ENCODE data around the gene QRICH2.
"Not testable (repeated sequence)": the region's sequence is repeated elsewhere in the genome, so short reads cannot be mapped to it uniquely, and the experiment has no call there.

The QRICH2 gene

DNA sequence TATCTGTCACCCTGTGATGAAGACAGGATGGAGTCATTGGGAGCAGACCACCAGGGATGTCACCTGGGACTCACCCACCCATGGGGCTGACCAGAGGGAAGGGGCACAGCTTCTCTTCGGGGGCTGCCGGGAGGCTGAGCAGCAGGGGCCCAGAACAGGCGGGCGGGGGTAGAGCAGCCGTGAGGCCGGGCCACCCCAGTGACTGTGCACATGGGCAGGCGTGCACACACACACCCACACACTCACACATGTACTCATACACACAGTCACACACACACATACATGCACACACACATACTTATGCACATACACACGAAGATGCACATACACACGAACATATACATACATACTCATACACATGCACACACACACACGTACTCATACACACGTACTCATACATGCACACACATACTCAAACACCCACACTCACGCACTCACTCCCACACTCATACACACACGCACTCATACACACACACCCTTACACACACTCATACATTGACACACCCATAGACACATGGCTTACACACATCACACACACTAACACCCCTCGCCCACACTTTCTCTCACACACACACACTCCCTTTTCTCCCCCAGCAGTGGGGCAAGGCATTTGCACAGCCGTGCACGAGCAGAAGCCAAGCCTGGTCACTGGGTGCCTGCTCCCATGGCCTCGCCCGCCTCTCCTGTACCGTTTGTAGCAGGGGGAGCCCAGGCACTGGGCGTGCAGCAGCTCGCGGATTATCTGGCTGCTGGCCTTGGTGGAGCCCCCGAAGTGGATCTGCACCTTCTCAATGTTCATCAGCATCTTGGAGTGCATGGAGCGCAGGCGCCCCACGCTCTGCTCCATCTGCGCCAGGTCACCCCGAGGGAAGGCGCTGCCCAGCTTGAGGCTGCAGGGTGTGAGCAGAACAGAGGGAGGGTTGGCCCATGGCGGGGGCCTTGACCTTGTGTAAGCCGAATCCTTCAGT, 30.5 kb downstream of the QRICH2 start:
- no peak for DNase-seq

DNA sequence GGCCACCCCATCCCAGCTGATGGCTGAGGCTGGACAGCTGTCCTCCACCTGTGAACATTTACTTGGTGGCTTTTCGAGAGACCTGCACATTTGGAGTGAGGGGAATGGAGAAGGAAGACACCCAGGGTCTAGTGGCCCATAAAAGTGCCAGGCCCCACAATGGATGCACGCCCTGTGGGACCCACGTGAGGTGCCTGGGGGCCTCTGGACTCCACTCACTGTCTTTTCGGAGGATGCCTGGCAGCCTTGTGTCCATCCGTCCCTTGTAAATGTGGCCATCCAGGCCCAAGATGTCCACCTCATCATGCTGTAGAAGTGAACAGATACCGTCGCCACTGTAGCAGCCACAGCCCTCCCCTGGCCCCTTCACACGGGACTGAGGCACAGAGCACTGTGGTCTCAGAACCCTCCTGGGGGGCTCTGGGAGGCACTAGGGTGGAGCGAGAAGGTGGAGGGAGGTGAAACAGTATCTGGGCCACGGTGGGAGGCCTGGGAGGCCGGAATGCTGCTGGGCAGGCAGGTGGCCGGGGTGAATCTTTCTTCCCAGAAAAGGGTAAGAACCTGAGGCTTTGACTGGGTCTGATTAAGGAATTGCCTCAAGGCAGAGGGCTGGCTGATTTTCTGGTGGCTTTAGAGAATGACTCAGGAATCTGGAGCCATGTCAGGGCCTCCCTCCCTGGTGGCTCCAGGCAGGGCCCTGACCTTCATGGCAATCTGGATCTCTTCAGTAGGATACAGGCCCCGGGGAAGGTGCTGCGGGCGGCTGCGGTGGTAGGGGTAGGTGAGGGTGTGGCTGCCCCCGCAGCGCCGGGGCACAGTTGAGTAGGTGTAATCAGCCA, 31.4 kb downstream of the QRICH2 start:
- no peak for DNase-seq

DNA sequence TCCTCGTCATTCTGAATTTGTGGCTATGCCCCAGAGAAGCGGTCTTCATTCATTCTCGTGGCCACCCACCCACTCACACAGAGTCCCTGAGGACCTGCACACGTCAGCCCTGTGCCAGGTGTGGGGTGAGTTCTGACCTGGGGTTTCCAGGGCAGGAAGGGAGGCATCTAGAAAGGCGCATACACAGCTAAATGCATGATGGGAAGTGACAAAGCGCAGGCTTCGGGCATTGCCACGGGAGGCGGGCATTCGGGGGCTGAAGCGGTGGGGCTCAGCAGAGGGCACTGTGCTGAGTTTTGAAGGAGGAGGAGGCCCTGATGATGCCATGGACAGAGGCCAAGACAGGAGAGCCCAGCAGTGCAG, 32.0 kb downstream of the QRICH2 start:
- no peak for DNase-seq

DNA sequence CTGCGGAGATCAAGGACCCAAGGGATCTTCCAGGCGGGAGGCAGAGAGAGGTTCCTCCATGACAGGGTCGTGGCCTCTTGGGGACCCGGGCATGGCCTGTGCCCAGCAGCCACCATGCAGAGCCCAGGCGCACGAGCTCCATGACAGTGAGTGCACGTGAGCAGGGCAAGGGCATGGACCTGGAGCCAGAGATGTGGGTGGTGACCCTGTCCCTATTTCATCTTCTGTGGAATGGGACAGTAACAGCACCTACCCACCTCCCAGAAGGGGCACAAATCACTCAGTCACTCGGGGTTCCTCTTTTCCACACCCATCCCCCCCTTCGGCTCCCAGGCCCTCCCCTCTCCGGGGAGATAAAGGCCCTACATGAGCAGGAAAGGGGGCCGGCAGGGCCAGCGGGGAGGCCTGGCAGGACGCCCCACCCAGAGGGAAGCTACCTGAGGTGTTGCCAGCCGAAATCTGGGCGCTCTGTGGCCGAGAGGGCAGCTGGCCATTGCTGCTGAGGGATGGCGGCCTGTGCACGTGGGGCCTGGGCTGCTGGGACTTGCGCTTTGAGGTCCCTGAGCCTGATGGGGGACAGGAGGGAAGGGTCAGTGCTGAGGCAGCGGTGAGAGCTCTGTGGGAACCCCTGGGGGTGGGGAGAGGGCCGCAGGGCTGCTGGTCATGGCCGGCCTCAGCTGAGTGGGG, 32.6 kb downstream of the QRICH2 start:
- no peak for DNase-seq

DNA sequence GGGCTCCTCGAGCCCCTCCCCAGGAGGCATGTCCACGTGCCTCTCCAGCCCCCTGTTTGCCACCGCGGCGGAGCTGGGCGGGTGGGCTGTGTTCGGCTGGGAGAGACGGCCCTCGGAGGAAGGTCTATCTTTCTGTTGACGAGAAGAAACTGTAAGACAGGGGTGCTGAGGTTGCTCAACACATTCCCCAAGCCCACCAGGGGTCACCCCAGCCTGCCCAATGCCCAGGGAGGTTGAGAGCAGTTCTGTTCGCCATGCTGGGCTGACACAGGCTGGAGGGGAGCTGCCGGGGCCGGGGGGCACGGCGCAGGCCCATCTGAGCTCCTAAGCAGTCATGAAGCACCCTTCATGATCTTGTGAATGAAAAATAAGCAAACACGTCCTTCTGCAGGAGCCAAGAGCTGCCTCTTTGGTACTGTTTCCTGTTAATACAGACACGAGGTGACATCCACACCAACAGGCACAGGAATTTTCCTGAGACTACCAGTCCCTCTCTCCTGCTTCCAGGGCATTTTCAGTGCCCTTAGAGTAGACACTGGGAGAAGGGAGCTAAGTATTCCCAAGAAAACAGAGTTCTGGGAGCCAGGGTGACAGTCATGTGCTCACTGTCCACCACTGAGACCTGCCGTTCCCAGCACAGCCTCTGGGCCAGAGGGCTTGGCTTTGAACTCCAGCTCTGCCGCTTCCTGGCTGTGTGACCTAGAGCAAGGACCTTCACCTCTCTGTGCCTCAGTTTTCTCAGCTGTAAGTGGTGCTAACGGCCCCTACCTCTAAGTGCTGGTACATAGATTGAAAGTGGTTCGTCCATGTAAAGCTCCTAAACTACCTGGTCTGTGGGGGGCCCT, 33.7 kb downstream of the QRICH2 start:
- DNase-seq = no peak

DNA sequence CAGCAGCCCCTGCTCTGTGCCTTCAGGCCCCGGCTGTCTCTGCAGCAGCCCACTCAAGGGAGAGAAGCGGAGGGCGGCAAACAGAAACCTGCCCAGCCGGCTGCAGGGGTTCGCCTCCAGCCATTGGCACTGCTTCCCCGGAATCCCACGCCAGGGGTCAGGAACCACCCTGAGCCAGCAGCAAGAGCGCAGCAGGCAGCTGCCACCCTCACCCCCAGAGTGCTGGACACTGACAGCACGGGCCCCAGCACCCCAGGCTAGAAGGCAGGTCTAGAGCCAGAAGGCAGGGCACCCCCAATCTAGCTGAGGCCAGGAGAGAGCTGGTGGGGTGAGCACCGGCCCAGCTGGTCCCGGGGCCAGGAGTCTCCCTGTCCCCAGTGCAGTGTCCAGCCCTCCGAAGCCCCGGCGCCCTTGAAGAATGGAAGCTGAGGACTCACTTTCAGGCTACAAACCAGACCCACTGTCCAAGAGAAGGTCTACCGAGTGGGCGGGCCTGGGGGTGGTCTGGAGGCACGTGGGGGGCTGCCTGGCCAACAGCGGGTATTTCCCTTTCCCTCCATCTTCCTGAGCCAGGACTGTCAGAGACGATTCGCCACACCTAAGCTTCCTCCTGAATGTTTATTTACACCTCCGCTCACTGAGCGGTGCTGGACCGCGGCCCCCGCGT, 34.5 kb downstream of the QRICH2 start:
- DNase-seq = no peak

DNA sequence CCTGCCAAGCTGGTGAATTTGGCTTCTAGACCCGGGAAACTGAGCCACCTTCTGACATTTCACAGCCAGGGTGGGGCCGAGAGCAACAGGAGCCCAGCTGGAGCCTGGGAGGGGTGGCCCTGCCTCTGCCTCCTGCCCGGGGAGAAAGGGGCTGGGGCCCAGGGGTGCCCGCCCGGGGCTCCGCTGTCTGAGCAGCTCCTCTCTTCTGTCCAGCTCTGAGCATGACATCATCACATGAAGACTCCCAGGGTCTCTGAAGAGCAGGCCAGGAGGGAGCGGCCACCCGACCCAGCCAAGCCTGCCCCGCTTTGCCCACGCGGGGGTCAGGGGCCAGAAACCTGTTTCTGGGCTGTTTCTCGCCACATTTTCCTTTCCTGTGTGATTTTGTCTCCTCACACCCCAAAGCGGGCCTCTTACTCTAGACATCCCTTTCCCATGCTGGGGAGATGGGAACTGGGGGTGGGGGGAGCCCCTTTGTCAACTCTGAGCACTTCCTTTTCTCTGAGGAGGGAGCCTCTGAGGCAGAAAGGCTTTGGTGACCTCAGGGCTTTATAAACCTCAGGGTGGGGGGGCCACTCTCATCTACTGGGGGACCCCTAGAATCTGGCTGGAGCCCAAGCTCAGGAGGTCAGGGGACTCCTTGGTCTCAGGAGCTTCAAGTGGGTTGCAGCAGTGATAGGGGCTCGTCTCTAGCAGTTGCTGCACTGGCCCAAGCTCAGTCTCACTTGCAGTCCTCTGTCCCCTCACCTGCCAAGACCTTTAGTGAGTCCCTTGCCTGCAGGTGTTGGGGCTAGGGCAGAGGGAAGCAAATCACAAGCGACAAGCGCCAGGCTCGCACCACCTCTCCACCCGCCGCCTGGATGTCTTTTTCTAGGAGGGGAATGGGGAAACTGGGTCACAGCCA, 35.3 kb downstream of the QRICH2 start:
- no peak for DNase-seq

DNA sequence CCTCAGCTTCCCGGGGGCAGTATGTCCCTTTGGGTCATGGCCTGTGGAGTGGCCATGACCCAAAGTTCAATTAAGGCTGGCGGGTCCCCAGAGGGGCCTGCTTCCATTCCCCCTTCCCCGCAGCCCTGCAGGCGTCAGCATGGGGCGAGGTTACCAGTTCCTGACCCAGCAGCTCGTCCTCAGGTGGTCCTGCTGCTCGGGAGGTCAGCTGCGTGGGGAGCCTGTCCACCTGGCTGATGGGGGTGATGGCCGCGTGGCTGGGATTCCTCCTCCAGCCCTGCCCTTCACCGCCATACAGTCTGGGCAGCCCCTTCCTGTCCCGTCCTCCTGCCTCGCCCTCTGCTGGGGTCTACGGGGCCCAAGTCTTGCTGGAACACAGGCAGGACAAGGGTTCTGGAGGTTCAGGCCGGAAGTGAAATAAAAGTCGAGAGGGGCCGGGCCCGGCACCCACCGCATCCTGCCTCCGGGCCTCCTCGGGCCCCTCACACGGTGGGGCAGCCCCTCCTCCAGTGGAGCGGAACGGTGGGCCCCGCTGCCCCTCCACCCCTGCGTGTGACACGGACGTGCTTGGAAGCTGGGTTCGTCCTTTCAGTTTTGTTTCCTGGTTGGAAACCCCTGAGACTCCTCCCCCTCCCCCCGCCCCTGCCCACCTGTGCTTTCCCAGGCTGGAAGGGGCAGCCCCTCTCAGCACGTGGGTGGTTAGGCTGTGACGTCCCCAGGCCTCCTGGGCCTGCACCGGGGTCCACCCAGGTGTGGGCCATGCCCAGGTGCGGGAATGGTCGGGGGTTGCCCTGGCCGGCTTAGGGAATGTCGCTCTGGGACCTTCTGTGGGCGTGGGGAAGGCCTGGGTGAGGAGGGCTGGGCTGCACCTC, 36.2 kb downstream of the QRICH2 start:
- no peak for DNase-seq

DNA sequence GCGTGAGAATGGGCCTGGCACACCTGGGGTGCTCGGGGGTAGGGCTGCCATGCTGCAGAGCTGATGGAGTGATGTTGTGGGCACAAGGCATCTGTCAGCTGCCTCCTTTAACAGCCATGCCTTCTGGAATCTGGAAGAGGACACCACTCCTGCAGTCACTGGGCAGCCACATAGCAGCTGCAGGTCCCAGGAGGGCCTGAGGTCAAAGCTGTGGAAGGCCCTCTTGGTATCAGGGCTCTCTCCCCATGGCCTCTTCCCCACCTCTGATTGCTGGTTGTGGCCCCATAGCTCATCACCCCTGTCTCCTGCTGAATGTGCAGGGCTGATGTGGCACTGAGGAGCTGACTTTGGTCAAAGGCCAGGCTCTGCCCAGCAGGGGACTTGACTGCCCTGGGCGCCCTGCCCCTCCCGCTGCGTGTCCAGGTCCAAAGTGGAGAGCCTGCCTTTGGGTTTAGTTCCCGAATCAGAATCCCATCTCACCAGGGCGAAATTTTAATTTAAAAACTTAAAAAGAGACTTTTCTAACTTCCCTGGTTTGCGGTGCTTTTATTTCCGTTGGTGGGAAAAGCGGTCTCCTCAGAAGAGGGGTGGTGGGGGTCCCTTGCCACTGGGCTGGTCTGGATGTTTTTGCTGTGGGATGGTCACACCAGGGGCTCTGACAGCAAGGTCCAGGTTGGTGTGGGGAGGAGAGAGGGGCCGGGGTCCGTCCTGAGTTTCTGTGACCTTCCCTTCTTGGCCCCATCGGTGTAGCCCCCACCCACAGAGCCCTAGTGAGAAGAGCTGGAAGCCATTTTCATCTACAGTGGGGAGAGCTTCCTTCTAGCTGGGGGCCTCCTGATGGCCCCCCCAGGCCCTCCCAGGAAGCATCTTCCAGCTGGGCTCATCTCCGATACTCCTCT, 37.1 kb downstream of the QRICH2 start:
- no peak for DNase-seq

DNA sequence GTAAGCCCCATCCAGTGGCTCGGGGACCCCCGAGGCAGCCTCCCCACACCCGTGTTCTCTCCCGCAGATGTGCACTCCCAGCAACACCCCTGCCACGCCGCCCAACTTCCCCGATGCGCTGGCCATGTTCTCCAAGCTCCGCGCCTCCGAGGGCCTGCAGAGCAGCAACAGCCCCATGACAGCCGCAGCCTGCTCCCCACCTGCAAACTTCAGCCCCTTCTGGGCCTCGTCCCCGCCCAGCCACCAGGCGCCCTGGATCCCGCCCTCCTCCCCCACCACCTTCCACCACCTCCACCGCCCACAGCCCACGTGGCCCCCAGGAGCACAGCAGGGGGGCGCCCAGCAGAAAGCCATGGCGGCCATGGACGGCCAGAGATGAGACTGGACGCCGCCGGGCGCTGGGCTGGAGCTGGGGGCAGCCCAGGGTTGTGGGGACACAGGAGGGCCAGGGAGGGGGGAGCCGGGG, 37.9 kb downstream of the QRICH2 start:
- DNase-seq = no peak

DNA sequence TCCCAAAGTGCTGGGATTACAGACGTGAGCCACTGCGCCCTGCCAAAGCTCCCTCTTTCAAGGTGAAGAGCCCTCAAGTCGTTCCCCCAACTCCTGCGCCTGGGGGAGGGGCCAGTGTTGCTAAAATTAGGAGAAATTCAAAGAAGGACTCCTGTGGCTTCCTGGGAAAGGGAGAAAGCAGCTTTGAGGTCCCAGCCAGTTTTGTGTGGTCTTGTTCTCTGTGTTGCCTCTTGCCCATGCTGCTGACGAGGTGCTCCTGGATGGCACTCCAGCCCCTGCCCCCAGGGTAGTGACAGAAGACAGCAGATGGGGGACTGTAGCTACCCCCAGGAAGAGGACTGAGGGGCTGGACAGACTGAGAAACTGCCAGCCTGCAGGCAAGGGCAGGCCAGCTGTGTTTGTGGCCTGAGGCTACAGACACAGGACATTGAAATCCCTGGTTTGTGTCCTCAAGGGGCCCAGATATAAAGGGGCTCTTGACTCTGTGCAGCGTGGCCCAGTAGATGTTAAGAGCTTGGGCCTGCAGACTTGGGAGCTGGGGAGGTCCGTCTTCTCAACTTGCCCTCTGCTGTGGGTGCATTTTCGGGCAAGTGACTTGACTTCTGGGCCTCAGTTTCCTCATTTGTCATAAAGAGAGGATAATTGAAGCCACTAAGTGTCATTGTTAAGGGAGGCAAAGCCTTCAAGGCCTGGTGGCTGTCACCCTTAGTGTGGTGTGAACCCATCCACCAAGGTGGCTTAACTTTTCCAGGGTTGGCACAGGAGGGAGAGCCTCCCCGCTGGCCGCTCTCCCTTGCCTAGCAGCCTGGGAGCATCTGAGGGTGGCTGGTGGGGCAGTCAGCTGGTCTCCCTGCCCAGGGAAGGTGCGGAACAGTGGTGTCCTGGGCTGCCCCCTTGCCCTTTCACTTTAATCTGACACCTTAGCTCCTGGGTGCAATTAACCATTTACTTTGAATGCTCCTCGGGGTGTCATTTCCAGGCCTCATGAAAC, 38.8 kb downstream of the QRICH2 start:
- no peak for DNase-seq

DNA sequence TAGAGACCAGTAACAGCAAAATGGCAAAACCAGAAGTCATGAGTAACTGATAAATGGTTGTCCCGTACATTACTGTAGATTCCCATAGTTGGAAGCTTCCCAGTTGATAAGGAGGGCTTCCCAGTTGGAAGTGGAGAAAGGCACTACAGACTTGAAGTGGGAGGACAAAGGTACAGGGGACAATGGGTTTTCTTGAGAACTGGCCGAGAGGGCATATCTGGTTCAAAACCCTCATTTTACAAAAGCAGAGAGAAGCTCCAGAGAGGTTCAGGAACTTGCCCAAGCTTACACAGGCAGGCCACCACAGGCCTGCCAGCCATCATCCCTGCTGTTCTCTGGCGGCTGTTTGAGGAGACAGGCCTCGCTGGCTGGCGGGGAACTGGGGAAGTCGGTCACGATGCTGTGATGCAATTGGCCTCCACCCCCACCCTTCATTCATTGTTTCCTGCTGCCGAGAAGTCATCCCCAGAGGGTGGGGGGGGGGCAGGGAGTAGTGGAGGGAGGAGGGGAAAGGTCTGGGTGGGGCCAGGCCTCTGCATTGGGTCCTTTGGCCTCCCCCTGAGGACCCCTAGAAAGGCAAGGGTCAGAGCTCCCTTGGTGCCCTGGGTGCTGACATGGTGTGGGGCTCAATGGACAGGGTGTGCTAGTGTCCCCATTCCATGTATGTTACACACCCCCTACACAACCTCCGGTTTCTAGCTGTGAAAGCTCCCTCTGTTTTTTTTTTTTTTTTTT, 39.9 kb downstream of the QRICH2 start:
- no peak for DNase-seq

DNA sequence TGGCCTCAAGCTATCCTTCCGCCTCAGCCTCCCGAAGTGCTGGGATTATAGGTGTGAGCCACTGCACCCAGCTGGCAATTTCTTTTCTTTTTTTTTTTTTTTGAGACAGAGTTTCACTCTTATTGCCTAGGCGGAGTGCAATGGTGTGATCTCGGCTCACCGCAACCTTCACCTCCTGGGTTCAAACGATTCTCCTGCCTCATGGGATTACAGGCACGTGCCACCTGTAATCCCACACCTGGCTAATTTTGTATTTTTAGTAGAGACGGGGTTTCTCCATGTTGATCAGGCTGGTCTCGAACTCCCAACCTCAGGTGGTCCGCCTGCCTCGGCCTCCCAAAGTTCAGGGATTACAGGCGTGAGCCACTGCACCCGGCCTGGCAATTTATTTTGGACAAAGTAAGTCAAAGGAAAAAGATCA, 40.5 kb downstream of the QRICH2 start:
- not testable (repeated sequence) for DNase-seq

DNA sequence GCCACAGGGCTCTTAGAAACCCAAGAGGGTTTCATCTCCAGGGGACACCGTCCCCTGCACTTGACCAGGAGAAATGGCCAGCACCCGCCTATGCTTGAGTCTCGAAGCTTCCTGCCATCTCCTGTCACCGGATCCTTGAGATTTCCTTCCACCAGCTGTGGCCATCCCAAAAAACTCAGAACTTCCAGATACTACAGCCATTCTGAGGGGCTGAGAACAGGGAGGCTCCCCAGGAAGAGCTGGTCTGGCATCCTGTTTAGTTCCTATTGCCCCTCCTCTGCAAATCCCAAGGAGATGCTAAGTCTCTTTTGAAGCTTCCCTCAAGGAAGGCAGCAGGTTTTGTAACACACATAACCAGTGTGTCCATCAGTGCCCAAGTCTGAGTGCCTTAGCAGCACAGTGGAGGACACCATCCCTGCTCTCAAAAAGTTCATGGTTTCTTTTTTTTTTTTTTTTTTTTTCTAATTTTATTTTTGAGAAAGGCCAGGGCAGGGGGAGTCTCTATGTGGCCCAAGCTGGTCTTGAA, 41.0 kb downstream of the QRICH2 start:
- DNase-seq = no peak

DNA sequence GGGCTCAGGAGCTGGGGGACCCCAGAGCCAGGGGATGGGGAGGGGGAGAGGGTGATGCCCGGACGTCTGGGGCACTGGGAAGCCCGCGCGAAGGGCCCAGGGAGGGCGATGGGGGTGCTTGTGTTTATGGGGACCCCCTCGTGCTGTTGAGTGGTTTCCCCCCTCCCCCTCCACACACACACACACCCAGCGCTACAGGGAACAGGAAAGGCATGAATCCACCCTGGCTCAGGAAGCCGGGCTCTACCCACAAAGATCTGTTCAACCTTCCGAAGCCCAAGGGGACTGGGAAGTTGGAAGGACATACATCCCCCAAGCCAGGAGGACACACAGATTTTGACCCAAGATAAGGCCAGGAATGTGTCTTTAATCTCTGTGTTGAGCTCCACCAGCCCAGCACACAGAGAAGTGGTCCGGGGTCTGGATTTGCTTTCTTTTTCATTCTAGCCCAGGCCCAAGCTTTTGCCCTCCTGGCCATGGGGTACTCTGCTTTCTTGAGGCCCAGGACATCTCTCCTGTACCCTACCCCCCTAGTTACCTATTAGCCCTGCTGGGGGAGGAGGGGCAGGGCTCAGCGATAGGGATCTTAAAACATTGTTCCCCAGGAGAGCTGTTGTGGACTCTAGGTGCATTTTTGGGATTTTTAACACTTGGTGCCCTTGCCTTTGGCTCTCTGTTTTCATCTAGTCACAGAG, 41.7 kb downstream of the QRICH2 start:
- no peak for DNase-seq
